Fibroblast of lung (primary cell): ENCODE measurements around the gene MAP1LC3A.

Experiments
- EZH2 ChIP-seq: IDR thresholded peaks from 2 replicates; pipeline ENCODE4 v1.5.1; 2012; ENCODE audit warnings: low read length, control low read depth, mild to moderate bottlenecking; ENCODE audit errors: missing control alignments
- TF ChIP-seq, protein P1 (sequence below), 2 donors: IDR thresholded peaks in 1 of 2; conservative IDR thresholded peaks in 1 of 2; 1 replicate in 1 of 2; 2 replicates in 1 of 2; pipeline ENCODE4 v1.5.1; 2011 to 2012; ENCODE audit warnings: low read length in 2 of 2, control low read depth in 1 of 2, inconsistent platforms in 1 of 2, low read depth in 1 of 2, mild to moderate bottlenecking in 1 of 2

DNA sequence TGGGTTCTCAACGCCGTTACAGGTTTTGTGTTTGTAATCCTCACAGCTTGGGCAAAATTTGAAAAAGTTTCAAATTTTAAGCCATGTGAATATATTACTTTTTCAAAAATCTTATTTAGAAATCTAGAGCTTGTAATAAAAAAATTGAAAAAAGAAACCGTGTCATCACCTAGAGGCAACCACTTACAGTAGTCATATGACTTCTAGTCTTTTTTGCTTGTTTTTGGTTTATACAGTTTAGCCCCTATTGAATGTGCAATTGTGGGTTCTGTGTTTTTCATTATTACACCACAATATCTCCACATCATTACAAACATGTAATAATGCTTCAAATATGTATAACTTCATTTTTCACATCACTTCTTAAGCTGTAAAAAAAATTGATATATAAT lies 41.4 kb upstream of the MAP1LC3A start:
- no peak for TF ChIP-seq EZH2
- TF ChIP-seq, protein P1, sequence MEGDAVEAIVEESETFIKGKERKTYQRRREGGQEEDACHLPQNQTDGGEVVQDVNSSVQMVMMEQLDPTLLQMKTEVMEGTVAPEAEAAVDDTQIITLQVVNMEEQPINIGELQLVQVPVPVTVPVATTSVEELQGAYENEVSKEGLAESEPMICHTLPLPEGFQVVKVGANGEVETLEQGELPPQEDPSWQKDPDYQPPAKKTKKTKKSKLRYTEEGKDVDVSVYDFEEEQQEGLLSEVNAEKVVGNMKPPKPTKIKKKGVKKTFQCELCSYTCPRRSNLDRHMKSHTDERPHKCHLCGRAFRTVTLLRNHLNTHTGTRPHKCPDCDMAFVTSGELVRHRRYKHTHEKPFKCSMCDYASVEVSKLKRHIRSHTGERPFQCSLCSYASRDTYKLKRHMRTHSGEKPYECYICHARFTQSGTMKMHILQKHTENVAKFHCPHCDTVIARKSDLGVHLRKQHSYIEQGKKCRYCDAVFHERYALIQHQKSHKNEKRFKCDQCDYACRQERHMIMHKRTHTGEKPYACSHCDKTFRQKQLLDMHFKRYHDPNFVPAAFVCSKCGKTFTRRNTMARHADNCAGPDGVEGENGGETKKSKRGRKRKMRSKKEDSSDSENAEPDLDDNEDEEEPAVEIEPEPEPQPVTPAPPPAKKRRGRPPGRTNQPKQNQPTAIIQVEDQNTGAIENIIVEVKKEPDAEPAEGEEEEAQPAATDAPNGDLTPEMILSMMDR (conservative IDR thresholded peaks at IDR 0.05 in 1 of 2, IDR thresholded peaks at IDR 0.05 in 1 of 2; ENCODE audit: low read depth in 1 of 2, low read length in 2 of 2) = no peak
